NCI-H2227 treated with DMSO at 0.1 percent for 48 hours (cell line): ENCODE data around the gene KLHL7.
"Not testable (repeated sequence)": the region's sequence is repeated elsewhere in the genome, so short reads cannot be mapped to it uniquely, and the experiment has no call there.

Source experiments
- DNase-seq: peaks from one replicate; lab custom pipeline; 2025; lab: John Stamatoyannopoulos, UW

The KLHL7 gene

DNA sequence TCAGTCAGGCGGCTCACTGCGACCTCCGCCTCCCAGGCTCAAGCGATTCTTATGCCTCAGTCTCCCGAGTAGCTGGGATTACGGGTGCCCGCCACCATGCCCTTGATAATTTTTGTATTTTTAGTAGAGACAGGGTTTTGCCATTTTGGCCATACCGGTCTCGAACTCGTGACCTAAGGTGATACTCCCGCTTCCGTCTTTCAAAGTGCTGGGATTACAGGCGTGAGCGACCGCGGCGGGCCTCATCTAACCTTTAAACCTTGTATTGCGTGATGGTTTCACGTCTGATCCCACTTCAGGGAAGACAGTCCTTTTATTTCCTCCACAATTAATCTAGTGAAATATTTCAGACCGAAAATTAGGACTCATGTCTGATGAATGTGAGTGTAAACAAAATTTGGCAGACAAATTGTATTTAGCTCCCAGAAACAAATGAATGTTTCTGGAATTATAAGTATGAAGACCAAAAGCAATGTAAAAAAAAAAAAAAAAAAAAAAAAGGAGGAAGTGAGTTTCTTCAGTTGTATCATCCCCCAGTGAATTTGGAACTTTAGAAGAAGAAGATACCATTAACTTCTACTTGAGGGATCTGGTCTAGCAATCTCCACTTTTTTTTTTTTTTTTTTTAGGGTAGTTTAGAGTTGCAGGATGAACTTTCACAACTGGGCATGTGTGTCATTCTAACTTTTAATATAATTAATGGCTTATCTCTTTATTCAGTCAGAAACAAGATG is 77.9 kb downstream of the KLHL7 start:
- no peak for DNase-seq

DNA sequence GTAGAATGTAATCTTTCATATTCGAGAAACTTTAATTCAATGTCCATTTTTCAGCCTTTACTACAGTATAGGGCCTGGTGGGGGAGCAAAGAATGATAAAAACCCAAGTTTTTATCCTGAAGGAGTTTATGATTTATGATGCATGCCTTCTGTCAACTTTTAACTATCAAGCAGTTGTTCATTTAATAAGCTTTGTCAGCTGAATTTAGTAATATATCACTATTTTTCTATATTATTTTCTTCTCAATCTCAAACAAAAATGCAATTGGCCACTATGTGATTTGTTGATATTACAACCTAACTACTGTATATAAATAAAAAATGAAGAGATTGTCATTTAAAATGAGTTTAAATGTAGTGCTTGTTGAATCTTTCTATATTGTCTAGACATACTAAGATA is 78.7 kb downstream of the KLHL7 start:
- DNase-seq = no peak

DNA sequence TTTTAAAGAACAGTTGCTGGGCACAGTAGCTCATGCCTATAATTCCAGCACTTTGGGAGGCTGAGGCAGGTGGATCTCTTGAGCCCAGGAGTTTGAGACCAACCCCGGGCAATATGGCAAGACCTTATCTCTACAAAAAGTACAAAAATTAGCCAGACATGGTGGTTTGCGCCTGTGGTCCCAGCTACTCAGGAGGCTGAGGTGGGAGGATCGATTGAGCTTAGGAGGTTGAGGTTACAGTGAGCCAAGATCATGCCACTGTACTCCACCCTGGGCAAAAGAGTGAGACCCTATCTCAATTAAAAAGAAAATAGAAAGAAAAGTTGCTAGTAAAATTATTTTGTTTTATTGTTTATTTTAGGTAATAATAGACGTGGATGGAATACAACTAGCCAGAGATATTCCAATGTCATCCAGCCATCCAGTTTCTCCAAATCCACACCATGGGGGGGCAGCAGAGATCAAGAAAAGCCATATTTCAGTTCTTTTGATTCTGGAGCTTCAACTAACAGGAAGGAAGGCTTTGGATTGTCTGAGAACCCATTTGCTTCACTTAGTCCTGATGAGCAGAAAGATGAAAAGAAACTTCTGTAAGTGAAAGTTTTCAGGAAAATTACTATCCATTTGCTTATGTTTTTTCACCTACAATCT is 79.2 kb downstream of the KLHL7 start:
- peak; percentile 27 for DNase-seq

DNA sequence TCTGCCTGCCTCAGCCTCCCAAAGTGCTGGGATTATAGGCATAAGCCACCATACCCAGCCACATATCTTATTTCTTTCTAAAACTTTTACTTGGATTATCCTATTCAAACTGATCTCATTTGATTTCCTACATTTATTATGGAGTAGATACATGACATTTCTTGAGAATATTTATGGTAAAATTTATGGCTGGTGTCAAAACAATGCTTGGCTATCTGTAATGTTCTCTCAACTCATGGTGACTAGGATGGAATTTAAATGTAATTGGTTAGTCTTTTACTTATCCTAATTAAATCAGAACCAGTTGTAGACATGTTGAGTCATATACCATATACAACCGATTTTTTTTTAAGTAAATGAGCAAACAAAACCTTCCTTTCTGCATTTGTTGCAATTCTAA is 80.4 kb downstream of the KLHL7 start:
- DNase-seq = no peak

DNA sequence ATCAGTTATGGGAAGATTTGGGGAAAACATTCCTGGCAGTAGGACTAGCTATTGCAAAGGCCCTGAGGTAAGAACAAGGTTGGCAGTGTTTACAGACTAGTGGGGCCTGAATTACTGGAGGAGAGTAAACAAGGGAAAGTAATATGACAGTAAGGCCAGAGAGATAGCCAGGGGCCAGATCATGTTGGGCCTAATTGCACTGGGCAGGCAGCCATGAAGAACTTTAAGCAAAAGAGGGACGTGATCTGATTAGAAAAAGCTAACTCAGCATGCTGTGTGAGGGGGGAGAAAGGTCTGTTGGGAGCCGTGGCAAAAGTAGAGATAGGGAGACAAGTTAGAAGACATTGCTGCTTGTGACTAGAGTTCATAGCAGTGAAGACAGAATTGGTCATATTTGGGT is 85.4 kb downstream of the KLHL7 start:
- no peak for DNase-seq

DNA sequence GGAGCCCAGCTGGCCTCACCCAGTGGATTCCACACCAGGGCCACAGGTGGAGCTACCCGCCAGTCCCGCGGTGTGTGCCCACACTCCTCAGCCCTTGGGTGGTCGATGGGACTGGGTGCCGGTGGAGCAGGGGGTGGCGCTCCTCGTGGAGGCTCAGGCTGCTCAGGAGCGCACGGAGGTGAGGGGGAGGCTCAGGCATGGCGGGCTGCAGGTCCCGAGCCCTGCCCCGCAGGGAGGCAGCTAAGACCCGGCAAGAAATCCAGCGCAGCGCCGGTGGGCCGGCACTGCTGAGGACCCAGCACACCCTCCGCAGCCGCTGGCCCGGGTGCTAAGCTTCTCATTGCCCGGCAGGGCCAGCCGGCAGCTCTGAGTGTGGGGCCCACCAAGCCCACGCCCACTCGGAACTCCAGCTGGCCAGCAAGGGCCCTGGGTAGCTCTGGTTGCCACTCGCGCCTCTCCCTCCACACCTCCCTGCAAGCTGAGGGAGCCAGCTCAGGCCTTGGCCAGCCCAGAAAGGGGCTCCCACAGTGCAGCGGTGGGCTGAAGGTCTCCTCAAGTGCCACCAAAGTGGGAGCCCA is 88.2 kb downstream of the KLHL7 start:
- not testable (repeated sequence) for DNase-seq

DNA sequence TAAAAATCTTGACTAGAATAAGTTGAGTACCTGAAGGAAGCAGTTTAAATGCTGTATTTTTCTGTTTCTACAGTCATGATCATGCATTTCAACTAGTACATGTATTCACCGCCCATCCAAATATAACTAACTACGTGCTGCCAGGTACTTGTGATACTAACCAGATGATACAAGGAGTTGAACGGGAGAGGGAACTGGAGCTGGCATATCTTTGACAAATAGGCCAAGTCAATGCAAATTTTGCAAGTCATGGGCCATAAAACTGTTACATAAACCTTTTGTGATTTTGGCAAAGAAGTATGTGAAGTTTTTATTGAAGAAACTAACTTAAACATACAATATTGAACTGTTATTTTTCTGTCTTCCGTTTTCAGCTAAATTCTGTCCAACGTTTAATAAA is 90.7 kb downstream of the KLHL7 start:
- no peak for DNase-seq

DNA sequence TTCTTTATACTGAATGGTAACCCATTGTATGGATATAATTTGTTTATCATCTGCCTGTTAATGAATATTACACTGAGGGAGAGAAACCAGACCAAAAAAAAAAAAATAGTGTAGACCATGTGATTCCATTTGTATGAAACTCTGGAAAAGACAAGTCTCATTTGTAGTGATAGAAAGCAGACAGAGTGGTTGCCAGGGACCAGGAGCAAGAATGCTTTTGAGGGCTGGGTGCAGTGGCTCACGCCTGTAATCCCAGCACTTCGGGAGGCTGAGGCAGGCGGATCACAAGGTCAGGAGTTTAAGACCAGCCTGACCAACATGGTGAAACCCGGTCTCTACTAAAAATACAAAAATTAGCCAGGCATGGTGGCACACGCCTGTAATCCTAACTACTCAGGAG is 92.2 kb downstream of the KLHL7 start:
- not testable (repeated sequence) for DNase-seq

DNA sequence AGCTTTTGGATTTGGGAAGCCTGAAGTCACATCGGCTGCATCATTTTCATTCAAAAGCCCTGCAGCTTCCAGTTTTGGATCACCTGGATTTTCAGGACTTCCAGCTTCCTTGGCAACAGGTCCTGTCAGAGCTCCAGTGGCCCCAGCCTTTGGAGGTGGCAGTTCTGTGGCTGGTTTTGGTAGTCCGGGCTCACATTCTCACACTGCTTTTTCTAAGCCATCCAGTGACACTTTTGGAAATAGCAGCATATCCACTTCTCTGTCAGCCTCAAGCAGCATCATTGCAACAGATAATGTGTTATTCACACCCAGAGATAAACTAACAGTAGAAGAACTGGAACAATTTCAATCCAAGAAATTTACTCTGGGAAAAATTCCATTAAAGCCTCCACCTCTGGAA is 94.7 kb downstream of the KLHL7 start:
- DNase-seq = no peak

DNA sequence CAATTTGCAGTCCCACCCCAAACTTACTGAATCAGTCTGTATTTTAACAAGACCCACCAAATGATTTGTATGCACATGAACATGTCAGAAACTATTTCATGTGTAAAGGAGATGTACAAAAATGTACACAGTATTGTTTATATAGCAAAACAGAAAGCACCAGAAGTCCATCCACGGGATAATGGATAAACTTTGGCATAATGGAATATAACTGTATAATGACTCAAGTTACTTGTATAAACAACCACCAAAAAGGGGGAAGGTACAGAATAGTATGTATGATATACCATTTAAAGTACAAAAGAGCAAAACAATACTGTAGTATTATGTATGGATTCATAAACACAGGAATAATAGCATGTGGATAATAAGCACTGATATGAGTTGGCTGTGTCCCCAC is 98.7 kb downstream of the KLHL7 start:
- no peak for DNase-seq

DNA sequence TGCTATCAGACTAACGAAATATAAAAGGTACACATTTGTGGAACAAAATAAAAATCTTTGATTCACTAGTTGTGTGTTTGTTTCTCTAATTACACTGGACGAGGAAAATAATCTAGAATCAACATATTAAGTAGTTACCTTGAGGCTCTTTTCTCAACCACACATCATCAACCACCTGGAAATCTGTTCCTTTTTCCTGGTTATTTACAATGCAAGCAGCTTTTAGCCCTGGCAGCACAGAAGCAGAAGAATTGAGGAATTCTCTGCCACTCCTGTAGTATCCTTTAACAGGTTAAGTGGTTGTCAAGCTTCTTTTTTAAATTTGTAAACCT is 100.0 kb downstream of the KLHL7 start:
- DNase-seq = no peak

DNA sequence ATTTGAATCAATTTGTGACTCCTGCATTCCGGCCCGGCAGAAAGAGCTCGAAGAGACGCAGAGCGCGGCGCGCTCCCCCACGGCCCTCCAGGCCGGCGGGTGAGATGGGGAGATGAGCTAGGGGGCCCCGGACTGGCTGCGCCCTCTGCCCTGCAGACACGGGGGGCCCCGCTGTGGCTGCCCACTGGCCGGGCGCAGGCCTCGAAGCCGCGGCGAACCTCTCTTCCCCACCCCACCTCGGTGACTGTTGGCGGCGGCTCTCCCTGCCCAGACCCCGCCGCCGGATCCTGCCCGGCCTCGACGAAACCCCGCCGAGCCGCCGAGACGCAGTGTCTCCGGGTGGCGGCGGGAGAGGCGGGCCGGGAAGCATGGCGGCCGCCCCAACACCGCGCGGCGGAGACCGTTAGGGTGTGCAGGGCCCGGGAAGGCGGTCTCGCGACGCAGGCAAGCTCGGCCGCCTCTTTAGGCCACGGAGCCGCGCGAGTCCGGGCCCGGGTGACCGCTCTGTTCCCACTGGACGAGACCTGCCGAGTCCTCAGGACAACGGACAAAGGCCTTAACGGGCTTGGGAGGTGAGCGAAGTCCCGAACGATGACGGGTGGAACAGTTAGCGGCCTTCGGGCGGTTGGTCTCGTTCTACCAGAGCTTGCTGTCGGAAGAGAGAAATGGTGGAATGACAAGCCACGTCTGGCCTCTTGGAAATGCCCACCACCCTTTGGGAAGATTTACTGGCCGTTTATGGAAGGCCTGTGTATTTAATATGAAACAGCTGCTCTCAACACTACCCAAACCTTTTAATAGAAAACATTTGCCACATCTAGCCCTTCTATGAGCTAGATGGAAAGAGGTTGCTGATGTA is 100.6 kb downstream of the KLHL7 start:
- DNase-seq = peak; percentile 10

DNA sequence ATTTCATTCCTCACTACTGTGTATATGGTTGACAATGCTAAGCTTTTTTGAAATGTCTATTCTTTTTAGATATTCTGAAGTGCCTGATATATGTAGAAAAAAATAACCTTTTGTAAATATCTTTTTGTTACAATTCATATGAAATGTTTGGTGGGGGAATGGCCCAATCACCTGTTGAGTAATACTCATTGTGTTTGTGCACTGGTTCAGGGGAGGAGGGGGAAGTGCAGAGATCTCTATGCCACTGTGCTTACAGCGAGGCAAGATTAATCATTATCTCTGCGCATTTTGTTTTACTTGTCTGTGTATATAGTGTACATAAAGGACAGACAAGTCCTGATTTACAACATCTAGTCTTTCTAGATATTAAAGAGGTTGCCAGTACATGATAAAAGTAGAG is 101.4 kb downstream of the KLHL7 start:
- DNase-seq = peak; percentile 3

DNA sequence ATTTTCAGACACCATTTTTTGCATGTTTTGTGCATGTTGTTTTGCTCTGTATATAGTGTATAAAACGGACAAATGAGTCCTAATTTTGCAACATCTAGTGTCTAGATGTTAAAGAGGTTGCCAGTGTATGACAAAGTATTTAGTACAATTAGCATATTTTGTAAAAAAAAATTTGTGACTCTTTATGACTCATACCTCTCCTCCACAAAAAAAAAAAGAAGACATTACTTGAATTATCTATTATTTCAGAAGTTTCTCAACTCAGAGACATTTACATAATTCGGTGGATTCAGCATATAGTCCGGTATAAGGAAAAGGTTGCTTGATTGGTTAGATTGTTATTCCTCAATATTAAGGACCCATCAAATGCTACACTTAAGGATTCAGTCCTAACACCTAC is 102.3 kb downstream of the KLHL7 start:
- no peak for DNase-seq

DNA sequence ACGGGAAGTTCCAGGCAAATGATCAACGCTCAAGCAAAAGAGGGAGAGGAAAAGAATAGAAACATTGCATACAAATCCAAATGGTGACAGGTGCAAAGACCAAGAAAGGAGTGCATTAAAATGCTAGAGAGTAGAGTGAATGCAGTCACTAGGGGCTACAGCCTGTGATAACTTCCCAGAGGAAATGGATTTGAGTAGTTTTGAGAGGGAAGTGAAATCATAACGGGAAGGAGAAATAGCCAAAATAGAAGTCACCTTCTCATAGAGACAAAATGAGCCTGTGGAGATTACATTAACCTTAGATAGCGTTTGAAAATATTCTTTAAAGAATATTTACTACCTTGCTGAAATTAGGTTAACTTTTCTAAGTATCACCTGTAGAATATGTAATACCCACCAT is 102.7 kb downstream of the KLHL7 start:
- no peak for DNase-seq

DNA sequence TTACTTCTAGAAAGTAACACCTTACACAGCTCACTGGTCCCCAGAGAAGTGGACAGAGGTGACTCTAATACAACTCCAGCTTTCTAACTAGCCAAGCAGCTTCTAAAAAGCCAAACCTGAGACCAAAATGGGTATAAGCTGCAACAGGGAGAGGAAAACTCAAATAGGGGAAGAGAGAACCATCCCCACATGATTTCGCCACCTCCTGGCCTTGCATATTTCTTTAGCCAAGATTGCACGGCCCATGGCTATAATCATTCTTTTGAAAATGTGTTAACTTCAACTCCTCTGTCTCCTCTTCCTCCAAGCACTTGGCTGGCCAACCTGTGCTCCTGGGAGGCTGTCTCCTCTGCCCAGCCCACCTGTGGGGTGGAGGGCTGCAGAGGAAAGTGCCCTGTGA is 104.9 kb downstream of the KLHL7 start:
- DNase-seq = no peak

DNA sequence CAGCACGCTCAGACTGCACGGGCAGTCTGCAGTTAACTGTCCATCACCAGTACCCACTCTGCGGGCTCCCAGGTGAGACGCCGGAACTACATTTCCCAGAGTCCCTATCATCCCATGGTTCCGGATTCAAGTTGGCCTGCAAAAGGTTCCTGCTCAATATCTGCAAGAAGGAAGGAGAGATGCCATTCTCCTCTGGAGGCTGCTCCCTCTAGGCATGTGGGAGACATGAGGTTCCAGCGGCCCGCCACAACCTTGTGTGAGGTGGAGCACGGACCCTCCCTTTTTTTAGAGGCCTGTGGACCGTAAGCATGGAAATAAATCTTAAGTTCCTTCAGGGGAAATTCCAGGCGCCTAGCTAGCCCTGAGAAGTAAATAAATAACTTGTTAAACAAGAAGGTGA is 106.0 kb downstream of the KLHL7 start:
- no peak for DNase-seq

DNA sequence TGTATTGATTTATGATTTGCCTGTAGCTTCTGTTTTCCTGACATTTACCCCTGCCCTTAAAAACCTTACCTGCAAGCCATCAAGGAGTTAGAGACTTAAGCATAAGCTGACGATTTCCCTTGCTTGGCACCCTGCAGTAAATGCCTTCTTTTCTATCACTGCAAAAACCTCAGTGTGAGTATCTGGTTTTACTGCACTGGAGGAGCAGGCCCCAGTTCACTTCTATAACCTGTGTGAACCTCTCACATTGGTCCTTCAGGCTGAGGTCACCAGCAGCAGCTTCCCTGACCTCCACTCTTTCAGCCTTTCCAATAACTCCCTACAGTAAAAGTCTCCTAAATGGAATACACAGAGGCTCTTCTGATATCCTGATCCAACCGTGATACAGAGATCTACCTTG is 106.8 kb downstream of the KLHL7 start:
- no peak for DNase-seq

DNA sequence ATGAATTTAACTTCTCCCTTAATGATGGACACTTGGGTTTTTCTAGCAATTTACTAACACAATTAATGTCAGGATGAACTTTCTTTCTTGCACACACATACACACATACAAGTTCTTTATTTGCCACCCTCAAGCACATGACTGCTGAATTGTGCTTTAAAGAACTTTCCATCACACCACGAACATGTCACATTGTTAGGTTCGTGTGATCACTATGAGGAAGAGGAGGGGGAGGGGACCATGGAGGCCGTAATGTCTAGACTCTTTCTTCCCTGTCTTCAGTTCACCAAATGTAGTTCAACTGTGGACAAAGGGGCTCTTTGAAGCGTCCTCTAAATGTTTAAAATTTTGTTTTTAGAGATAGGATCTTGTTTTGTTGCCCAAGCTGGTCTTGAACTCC is 107.3 kb downstream of the KLHL7 start:
- no peak for DNase-seq

DNA sequence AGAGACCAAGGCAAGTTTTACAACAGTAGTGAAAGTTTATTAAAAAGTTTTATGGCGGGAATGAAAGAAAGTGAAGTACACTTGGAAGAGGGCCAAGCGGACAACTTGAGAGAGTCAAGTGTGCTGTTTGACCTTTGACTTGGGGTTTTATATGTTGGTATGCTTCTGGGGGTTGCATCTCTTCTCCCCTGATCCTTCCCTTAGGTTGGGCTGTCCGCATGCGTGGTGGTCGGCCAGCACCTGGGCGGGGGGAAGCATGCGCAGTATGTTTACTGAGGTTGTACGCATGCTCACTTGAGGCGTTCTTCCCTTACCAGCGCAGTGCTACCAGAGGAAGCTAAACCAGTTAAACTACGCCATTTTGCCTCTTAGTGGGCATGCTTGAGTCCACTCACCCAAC is 108.2 kb downstream of the KLHL7 start:
- DNase-seq = no peak

DNA sequence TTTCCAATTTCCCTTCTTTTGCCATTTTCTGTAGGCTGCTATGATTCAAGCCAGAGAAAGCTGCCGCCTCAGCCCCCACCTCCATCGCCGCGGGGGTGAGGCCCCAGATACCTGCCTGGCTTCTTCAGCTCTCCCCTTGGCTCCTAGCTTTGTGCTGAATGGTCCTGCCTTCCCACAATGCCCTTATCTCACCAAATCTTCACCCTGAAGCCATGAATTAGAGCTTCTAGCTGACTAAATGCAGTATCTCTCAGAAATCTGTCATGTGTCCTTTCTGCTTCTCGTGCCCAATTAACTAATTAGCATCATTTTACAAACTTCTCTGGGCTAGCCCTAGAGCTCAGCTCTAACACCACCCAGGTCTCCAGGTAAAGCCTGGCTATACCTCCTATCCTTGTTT is 108.8 kb downstream of the KLHL7 start:
- DNase-seq = no peak

DNA sequence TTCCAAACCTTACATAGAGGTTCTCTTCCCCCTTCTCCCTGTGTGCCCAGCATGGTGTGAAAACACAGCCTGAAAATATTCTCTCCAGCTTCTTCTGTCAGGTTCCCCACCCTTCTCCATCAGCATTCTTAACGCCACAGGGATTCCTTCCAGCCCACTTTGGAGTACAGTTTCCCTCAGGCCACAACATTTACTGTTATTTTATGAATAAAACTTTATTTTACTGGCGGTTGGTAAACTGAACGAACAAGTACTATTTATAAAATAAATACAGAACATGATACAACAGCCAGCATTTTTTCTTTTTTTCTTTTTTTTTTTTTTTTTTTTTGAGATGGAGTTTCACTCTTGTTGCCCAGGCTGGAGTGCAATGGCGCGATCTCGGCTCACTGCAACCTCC is 109.4 kb downstream of the KLHL7 start:
- DNase-seq = no peak

DNA sequence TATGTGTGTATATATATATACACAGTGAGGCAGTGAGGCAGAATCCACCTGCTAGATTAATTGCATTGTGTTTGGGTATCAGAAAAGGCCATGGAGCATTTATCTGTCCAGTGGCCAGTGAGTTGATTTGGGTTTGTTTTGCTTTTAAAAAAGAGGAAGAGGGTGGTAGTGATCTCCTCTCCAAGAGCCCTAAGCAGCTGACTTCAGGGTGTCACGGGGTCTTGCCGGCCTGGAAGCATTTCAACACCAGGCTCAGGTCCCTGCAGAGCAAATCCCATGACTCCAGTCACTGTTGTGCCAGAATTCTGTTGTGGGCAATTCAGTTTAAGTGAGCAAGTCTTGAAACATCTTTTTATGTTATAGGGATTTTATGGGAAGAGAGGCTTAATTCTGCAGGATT is 110.4 kb downstream of the KLHL7 start:
- no peak for DNase-seq
